GDM1 (cell line): ENCODE measurements around the gene MAPK10.

Source experiments
- DNase-seq: peaks from one replicate; lab custom pipeline; 2025; lab: John Stamatoyannopoulos, UW

MAPK10 gene

GRCh38 chr4:86338989-86339388 lies 20.9 kb downstream of the MAPK10 start:
- no peak for DNase-seq

- no peak for DNase-seq
Observed at GRCh38 chr4:86338521-86338920, 21.3 kb downstream of the MAPK10 start.

DNA sequence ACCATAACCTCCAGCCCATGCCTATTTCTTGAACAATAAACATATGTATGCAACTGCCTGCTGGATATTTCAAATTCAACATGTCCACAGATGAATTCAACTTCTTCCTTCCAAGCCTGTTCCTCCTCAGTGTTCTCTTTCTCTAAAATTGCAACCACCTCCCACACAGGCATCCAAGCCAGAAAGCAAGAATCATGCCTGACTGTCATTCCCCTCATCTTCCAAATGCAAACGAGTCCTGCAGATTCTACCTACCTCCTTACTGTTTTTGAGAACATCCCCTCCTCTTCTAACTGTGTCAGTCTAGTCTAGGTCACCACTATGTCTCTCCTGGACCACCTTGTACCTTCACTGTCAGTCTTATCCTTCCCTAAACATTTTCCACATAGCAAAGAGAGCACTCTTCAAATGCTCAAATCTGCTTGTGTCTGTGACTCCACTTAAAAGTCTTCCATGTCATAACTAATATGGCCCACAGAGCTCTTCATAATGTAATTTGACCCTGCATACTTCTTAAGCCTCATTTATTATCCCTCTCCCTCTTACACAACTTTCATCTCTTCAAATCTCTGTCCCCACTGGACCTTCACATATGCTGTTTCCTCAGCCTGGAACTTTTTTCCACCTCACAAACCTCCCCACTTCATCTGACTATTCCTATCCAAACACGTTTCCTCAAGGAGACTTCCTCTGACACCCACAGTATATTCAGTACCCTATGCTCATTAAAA lies 25.7 kb downstream of the MAPK10 start:
- DNase-seq, result no peak

GRCh38 chr4:86333236-86333635 lies 26.6 kb downstream of the MAPK10 start:
- DNase-seq, result no peak

DNA sequence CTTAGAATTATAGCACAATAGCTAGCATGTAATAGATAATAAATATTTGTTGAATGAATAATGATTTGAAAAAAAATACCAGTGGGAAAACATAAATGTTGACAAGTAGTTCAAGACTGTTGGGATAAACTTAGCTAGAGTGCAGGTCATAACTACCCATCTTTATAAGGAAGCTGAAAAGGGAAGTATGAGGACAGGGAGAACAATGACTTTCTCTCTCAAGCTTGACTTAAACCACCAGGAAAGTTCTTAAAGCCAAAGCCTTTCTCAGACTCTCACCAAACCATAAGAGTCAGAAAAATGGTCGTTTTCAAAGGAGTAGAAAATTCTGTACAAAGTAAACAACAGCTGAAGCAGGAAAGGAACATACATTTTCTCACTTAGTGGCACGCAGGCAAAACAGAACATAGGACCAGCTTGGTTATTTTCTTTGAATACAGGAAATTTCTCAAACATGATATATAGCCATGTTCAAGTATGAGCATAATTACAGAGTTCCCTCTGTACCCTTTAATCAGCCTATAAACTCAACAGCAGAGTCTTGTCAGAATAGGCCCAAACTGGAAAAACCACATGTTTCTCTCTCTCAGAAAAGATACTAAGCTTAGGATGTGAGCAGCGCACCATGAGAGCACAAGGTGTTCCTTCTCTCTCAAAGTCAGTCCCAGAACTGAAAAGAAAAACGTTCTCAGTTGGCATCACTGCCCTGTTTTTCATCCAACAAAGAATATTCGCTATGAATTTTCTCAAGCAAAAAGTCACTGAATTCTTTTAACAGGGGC lies 28.7 kb downstream of the MAPK10 start:
- DNase-seq, result peak; percentile 42

GRCh38 chr4:86330411-86330810 lies 29.4 kb downstream of the MAPK10 start:
- DNase-seq, result peak; percentile 8

DNA sequence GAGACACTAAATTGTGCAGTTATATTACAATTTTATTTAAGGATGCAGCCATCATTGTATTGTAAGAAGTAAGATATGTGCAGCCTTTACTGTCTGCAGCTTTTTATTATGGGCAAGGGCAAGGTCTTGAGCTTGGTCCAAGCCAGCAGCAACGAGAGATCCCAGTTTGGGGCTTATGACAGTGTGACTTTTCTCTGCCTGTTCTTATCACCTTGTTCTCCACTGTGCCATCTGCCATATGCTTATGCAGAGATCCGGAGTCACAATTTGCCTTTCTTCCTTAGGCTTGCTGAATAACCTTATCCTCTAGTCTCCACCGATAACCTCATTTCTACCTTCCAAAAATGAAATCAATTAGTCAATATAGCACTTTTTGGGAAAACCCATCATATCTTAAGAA lies 30.4 kb downstream of the MAPK10 start:
- no peak for DNase-seq

DNA sequence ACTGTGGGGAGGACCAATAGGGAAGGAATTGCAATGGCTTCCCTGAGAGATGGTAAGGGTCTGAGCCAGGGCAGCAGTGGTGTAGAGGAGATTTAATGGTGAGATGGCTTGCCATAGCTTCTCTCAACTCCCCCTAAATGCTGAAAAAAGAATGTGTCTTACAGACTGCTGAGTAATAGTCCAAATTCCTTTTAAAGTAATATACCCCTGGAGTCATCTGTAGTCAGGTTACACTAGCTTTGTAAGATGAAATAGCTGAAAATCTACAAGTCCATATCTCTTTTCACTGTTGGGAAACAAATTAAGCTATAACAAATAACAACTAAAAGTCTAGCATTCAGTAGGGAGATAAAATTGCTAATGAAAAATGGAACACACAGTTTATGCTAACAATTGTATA lies 33.5 kb downstream of the MAPK10 start:
- no peak for DNase-seq

DNA sequence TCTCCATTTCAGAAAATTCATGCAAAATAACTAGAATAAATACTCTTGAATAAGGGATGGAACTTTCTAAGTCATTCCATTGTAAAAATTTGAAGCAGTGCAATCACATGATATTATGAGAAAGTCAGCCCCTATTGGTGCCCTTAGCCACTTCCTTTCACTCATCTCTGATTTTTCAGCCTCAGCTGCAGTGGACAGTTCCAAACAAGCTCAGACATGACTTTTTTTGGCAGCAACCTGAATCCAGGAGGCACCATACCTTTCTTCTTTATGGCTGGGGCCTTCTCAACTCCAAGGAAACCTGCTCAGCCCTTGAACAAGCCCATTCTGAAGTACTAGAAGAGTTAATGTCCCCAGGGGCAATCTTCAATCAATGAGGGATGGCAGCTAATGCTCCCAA lies 40.5 kb downstream of the MAPK10 start:
- DNase-seq, result no peak

- no peak for DNase-seq
Observed at GRCh38 chr4:86315579-86315978, 44.3 kb downstream of the MAPK10 start.

GRCh38 chr4:86313656-86314055 lies 46.2 kb downstream of the MAPK10 start:
- DNase-seq, result no peak

GRCh38 chr4:86307432-86307831 lies 52.4 kb downstream of the MAPK10 start:
- no peak for DNase-seq

- DNase-seq, result no peak
Observed at GRCh38 chr4:86306816-86307215, 53.0 kb downstream of the MAPK10 start.

DNA sequence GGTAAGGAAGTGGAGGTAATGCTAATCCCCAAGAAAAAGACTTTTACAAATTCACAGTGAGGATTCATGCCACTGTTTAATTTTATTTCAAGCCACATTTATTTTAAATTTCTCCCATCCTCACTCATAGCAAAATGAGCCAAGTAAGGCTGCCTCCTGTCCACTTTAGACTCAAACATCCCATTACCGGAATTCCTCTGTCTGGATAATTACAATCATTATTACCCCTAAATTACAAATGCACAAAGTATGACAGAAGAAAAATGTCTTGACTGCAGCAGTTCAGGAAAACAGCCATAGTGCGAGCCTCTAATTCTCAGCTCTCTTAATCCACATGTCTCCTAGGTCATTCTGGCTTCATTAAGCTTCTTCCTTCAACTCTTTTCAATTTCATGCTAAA lies 57.0 kb downstream of the MAPK10 start:
- DNase-seq, result no peak

- no peak for DNase-seq
Observed at GRCh38 chr4:86302251-86302650, 57.6 kb downstream of the MAPK10 start.

DNA sequence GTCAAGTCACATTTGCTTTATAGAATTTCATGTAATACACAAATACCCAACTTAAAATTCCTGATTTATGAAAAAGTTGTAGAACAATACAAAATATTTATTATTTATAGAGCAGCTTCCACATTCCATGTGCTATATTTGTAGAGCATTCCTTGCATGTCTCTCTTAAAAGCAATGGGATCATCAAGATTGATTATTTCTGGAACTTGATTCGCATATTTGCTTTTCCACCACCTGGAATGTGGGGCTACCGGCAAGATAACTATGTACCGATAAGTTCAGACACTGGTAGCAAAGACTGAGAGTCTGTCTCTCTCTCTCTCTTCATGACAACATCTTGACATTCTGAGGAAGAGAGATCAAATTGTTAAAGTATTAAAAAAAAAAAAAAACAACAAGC lies 59.3 kb downstream of the MAPK10 start:
- DNase-seq, result no peak

GRCh38 chr4:86296865-86297264 lies 63.0 kb downstream of the MAPK10 start:
- no peak for DNase-seq

DNA sequence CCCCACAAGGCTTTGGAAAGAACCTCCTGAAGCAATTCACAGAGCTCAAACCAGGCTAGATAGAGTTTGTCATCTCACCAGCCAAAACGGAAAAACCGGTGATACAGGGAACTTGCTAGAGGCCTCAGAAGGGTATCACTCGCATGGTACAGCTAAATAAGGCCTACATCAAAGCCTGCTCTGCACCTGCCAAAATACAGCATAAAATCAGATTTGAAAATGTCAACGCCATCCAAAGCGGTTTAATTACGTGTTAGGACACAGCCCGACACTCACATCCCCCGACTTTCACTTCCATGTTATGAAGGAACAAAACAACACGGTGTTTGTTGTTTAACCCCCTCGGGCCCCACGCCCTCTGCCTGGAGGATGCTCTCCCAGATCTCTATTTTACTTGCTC lies 65.0 kb downstream of the MAPK10 start:
- DNase-seq, result no peak

DNA sequence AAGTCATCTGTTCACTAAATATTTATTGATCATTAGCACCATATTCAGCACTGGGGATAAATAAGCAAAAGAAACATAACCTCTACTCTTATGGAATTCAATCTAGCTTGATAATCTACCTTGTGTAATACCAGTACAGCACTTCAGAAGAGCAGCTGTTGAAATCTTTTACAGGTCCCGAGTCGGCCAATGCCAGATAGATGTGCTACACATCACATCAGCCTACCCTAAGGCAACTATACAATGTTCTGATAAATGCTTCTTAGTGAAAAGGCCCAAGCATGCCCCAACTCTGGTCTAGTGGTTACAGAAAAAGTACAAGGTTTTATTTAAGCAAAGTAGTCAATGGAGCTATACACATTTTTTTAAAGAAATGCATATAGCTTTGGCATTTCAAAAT lies 68.7 kb downstream of the MAPK10 start:
- no peak for DNase-seq

GRCh38 chr4:86286726-86287125 lies 73.1 kb downstream of the MAPK10 start:
- no peak for DNase-seq

DNA sequence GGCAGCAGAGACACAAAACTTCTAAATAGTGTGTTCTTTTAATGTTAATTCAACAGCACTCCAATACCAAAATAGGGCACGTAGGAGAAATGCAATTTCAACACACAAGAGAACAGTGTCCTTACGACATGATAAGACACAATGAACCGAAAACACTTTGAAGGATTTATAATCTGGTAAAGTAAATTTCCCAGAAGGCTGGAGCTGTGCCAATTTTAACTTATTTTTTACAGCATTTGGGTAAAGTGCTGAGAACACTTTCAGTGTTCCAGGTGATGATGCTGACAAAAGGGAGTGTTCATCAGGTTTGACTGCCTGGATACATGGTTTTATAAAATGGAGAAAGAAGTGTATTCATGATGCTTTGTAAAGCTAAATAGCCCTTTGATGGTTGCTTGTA lies 76.5 kb downstream of the MAPK10 start:
- no peak for DNase-seq

DNA sequence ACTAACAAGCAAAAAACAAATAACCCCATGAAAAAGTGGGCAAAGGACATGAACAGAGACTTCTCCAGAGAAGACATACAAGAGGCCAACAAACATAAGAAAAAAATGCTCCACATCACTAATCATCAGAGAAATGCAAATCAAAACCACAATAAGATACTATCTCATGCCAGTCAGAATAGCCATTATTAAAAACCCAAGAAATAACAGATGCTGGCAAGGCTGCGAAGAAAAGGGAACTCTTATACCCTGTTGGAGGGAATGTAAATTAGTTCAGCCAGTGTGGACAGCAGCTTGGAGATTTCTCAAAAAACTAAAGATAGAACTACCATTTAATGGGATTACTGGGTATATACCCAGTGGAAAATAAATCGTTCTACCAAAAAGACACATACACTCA lies 79.6 kb downstream of the MAPK10 start:
- DNase-seq, result no peak

DNA sequence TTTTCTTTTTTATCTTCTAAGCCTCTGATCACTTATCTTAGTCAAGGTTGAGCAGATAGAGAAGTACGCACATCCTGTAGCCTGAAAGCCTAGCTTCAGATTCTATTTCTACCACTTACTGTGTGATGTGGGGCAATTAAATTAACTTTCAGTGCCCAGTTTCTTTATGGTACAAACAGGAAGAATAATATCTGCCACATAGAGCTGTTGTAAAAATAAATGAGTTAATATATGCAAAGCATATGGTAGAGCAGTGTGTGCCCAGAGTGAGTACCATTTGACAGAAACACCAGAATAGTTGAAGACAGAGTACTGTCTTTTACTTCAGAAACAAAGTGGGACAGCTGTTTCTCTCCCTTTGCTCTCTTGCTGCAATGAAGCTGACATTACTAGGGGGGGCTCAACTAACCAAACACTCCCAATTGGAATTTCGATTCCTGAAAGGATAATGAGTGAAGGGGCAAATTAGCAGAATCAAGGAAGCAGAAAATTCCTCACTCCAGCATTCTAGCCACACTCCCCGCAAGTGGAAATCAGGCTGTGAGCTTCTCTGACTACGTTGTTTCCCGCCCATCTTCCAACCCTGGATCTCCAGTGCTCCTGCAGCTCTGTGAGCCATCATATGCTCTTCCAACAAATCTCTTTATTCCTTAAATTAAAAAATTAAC lies 80.4 kb downstream of the MAPK10 start:
- no peak for DNase-seq
